Suprapubic skin (tissue), 4 donors: Measurements from ENCODE around the gene PGGT1B.

Experiments used
- EP300 ChIP-seq: sonication (generic); formaldehyde crosslinking; IDR thresholded peaks from one replicate; pipeline ENCODE4 v1.6.1; 2017; ENCODE audit warnings: antibody characterized with exemption
- POLR2A ChIP-seq, 2 donors: fragments of 450-650 bp; IDR thresholded peaks; one replicate each; pipeline ENCODE4 v1.6.1; 2017; ENCODE audit warnings: antibody characterized with exemption in 2 of 2, mild to moderate bottlenecking in 2 of 2, moderate library complexity in 2 of 2
- POLR2AphosphoS5 ChIP-seq, 3 donors: sonication (generic); formaldehyde crosslinking; IDR thresholded peaks; one replicate each; pipeline ENCODE4 v1.6.1; 2017; ENCODE audit warnings: antibody characterized with exemption in 3 of 3
- TF ChIP-seq, protein P1 (sequence below), 2 donors: fragments of 200-600 bp in 1 of 2; fragments of 450-650 bp in 1 of 2; sonication (generic) in 1 of 2; IDR thresholded peaks; one replicate each; pipeline ENCODE4 v1.5.1; 2016 to 2019; ENCODE audit warnings: antibody characterized with exemption in 2 of 2, mild to moderate bottlenecking in 1 of 2, moderate library complexity in 1 of 2

DNA sequence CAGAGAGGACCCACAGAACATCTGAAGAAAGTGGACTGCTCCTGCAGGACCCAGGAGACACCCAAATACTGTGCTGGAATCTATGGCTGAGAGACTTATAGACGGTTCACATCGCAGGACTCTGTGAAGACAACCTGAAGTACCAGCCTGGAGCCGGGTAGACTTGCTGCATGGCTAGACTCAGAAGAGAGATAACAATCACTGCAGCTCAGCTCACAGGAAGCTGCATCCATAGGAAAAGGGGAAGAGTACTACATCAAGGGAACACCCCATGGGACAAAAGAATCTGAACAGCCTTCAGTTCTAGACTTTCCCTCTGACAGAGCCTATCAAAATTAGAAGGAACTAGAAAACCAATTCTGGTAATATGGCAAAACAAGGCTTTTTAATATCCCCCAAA lies 66.5 kb downstream of the PGGT1B start:
- TF ChIP-seq POLR2A (IDR thresholded peaks at IDR 0.05) (no peak), POLR2AphosphoS5 (IDR thresholded peaks at IDR 0.05) (no peak), EP300 (no peak)
- TF ChIP-seq, protein P1, sequence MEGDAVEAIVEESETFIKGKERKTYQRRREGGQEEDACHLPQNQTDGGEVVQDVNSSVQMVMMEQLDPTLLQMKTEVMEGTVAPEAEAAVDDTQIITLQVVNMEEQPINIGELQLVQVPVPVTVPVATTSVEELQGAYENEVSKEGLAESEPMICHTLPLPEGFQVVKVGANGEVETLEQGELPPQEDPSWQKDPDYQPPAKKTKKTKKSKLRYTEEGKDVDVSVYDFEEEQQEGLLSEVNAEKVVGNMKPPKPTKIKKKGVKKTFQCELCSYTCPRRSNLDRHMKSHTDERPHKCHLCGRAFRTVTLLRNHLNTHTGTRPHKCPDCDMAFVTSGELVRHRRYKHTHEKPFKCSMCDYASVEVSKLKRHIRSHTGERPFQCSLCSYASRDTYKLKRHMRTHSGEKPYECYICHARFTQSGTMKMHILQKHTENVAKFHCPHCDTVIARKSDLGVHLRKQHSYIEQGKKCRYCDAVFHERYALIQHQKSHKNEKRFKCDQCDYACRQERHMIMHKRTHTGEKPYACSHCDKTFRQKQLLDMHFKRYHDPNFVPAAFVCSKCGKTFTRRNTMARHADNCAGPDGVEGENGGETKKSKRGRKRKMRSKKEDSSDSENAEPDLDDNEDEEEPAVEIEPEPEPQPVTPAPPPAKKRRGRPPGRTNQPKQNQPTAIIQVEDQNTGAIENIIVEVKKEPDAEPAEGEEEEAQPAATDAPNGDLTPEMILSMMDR (IDR thresholded peaks at IDR 0.05) = no peak
